ENCODE results near the gene PRR16.

PRR16 gene

GRCh38 chr5:120591911-120592310 is 127.8 kb downstream of the PRR16 start:
- Histone ChIP-seq H3K4me1 (ENCODE audit: insufficient read depth, low read length) (no peaks in the 10 kb centered on the region), H3K27me3 (ENCODE audit: insufficient read depth, low read length) (no peaks in the 10 kb centered on the region), H3K27ac (ENCODE audit: low read length) (no peak overlapping the region), H3K4me3 (ENCODE audit: low read length) (no peak overlapping the region), H3K36me3 (ENCODE audit: insufficient read depth, low read depth, low read length) (no peaks in the 10 kb centered on the region), H3K9me3 (ENCODE audit: insufficient read depth, low read depth, low read length) (no peaks in the 10 kb centered on the region), H3K9ac (ENCODE audit: low read depth, low read length) (no peak overlapping the region)

- Histone ChIP-seq H3K27ac (ENCODE audit: low read length) (no peak overlapping the region), H3K9ac (ENCODE audit: low read depth, low read length) (no peak overlapping the region), H3K9me3 (ENCODE audit: insufficient read depth, low read depth, low read length) (no peaks in the 10 kb centered on the region), H3K4me1 (ENCODE audit: insufficient read depth, low read length) (no peaks in the 10 kb centered on the region), H3K36me3 (ENCODE audit: insufficient read depth, low read depth, low read length) (no peaks in the 10 kb centered on the region), H3K27me3 (ENCODE audit: insufficient read depth, low read length) (no peaks in the 10 kb centered on the region), H3K4me3 (ENCODE audit: low read length) (no peak overlapping the region)
These were observed 135.5 kb downstream of the PRR16 start for GRCh38 chr5:120599576-120599975.

- Histone ChIP-seq H3K27ac (ENCODE audit: low read length) (no peak overlapping the region), H3K9ac (ENCODE audit: low read depth, low read length) (no peak overlapping the region), H3K27me3 (ENCODE audit: insufficient read depth, low read length) (no peaks in the 10 kb centered on the region), H3K36me3 (ENCODE audit: insufficient read depth, low read depth, low read length) (no peaks in the 10 kb centered on the region), H3K4me1 (ENCODE audit: insufficient read depth, low read length) (no peaks in the 10 kb centered on the region), H3K4me3 (ENCODE audit: low read length) (no peak overlapping the region), H3K9me3 (ENCODE audit: insufficient read depth, low read depth, low read length) (no peaks in the 10 kb centered on the region)
These were observed 136.5 kb downstream of the PRR16 start for GRCh38 chr5:120600639-120601038.

- Histone ChIP-seq H3K36me3 (ENCODE audit: insufficient read depth, low read depth, low read length) (no peaks in the 10 kb centered on the region), H3K4me1 (ENCODE audit: insufficient read depth, low read length) (no peaks in the 10 kb centered on the region), H3K9me3 (ENCODE audit: insufficient read depth, low read depth, low read length) (no peaks in the 10 kb centered on the region), H3K4me3 (ENCODE audit: low read length) (no peak overlapping the region), H3K9ac (ENCODE audit: low read depth, low read length) (no peak overlapping the region), H3K27ac (ENCODE audit: low read length) (no peak overlapping the region), H3K27me3 (ENCODE audit: insufficient read depth, low read length) (no peaks in the 10 kb centered on the region)
These were observed 137.9 kb downstream of the PRR16 start for GRCh38 chr5:120602033-120602432.

GRCh38 chr5:120604884-120605283 is 140.8 kb downstream of the PRR16 start:
- H3K36me3 ChIP-seq (ENCODE audit: insufficient read depth, low read depth, low read length): no peaks in the 10 kb centered on the region
- no peaks in the 10 kb centered on the region for H3K27me3 ChIP-seq (ENCODE audit: insufficient read depth, low read length)
- no peak overlapping the region for H3K27ac ChIP-seq (ENCODE audit: low read length)
- H3K4me3 ChIP-seq (ENCODE audit: low read length): no peak overlapping the region
- no peak overlapping the region for H3K9ac ChIP-seq (ENCODE audit: low read depth, low read length)
- no peaks in the 10 kb centered on the region for H3K9me3 ChIP-seq (ENCODE audit: insufficient read depth, low read depth, low read length)
- H3K4me1 ChIP-seq (ENCODE audit: insufficient read depth, low read length): no peaks in the 10 kb centered on the region

- Histone ChIP-seq H3K4me1 (ENCODE audit: insufficient read depth, low read length) (no peaks in the 10 kb centered on the region), H3K9ac (ENCODE audit: low read depth, low read length) (no peak overlapping the region), H3K9me3 (ENCODE audit: insufficient read depth, low read depth, low read length) (no peaks in the 10 kb centered on the region), H3K4me3 (ENCODE audit: low read length) (no peak overlapping the region), H3K27ac (ENCODE audit: low read length) (no peak overlapping the region), H3K36me3 (ENCODE audit: insufficient read depth, low read depth, low read length) (no peaks in the 10 kb centered on the region), H3K27me3 (ENCODE audit: insufficient read depth, low read length) (no peaks in the 10 kb centered on the region)
These were observed 141.4 kb downstream of the PRR16 start for GRCh38 chr5:120605325-120606079.

- Histone ChIP-seq H3K9ac (ENCODE audit: low read depth, low read length) (no peak overlapping the region), H3K4me1 (ENCODE audit: insufficient read depth, low read length) (no peaks in the 10 kb centered on the region), H3K27me3 (ENCODE audit: insufficient read depth, low read length) (no peaks in the 10 kb centered on the region), H3K4me3 (ENCODE audit: low read length) (no peak overlapping the region), H3K27ac (ENCODE audit: low read length) (no peak overlapping the region), H3K9me3 (ENCODE audit: insufficient read depth, low read depth, low read length) (no peaks in the 10 kb centered on the region), H3K36me3 (ENCODE audit: insufficient read depth, low read depth, low read length) (no peaks in the 10 kb centered on the region)
These were observed 145.5 kb downstream of the PRR16 start for GRCh38 chr5:120609570-120609969.

GRCh38 chr5:120610145-120610544 is 146.0 kb downstream of the PRR16 start:
- Histone ChIP-seq H3K36me3 (ENCODE audit: insufficient read depth, low read depth, low read length) (no peaks in the 10 kb centered on the region), H3K4me3 (ENCODE audit: low read length) (no peak overlapping the region), H3K27me3 (ENCODE audit: insufficient read depth, low read length) (no peaks in the 10 kb centered on the region), H3K9ac (ENCODE audit: low read depth, low read length) (no peak overlapping the region), H3K9me3 (ENCODE audit: insufficient read depth, low read depth, low read length) (no peaks in the 10 kb centered on the region), H3K27ac (ENCODE audit: low read length) (no peak overlapping the region), H3K4me1 (ENCODE audit: insufficient read depth, low read length) (no peaks in the 10 kb centered on the region)

- no peak overlapping the region for H3K27ac ChIP-seq (ENCODE audit: low read length)
- H3K4me3 ChIP-seq (ENCODE audit: low read length): no peak overlapping the region
- no peaks in the 10 kb centered on the region for H3K36me3 ChIP-seq (ENCODE audit: insufficient read depth, low read depth, low read length)
- H3K9me3 ChIP-seq (ENCODE audit: insufficient read depth, low read depth, low read length): no peaks in the 10 kb centered on the region
- no peak overlapping the region for H3K9ac ChIP-seq (ENCODE audit: low read depth, low read length)
- H3K27me3 ChIP-seq (ENCODE audit: insufficient read depth, low read length): 0 out of 2 replicates have a peak, but pooled peaks cover 1% of the 10 kb centered on the region
- peaks cover 9% of the 10 kb centered on the region; the same call in 1 of the 2 replicates for H3K4me1 ChIP-seq (ENCODE audit: insufficient read depth, low read length)
These were observed 149.6 kb downstream of the PRR16 start for GRCh38 chr5:120613729-120614128.

- no peak overlapping the region for H3K4me3 ChIP-seq (ENCODE audit: low read length)
- H3K27me3 ChIP-seq (ENCODE audit: insufficient read depth, low read length): peaks cover 10% of the 10 kb centered on the region; the same call in 1 of the 2 replicates
- peaks cover 9% of the 10 kb centered on the region; the same call in 1 of the 2 replicates for H3K4me1 ChIP-seq (ENCODE audit: insufficient read depth, low read length)
- H3K36me3 ChIP-seq (ENCODE audit: insufficient read depth, low read depth, low read length): no peaks in the 10 kb centered on the region
- H3K9ac ChIP-seq (ENCODE audit: low read depth, low read length): no peak overlapping the region
- no peak overlapping the region for H3K27ac ChIP-seq (ENCODE audit: low read length)
- no peaks in the 10 kb centered on the region for H3K9me3 ChIP-seq (ENCODE audit: insufficient read depth, low read depth, low read length)
These were observed 150.6 kb downstream of the PRR16 start for GRCh38 chr5:120614531-120615180.

- Histone ChIP-seq H3K27me3 (ENCODE audit: insufficient read depth, low read length) (peaks cover 24% of the 10 kb centered on the region), H3K27ac (ENCODE audit: low read length) (no peak overlapping the region), H3K36me3 (ENCODE audit: insufficient read depth, low read depth, low read length) (no peaks in the 10 kb centered on the region), H3K9ac (ENCODE audit: low read depth, low read length) (no peak overlapping the region), H3K4me3 (ENCODE audit: low read length) (no peak overlapping the region), H3K4me1 (ENCODE audit: insufficient read depth, low read length) (peaks cover 9% of the 10 kb centered on the region; the same call in 1 of the 2 replicates), H3K9me3 (ENCODE audit: insufficient read depth, low read depth, low read length) (no peaks in the 10 kb centered on the region)
These were observed 152.0 kb downstream of the PRR16 start for GRCh38 chr5:120615967-120616645.
